Astrocyte of the hippocampus (primary cell): ENCODE measurements around the gene PXT1.

Experiments used
- DNase-seq: peaks from one replicate; pipeline ENCODE4 v3.0.0; 2011; ENCODE audit warnings: low read depth, low spot score

PXT1 gene

GRCh38 chr6:36346486-36347273, 96.0 kb downstream of the PXT1 start:
- no peak for DNase-seq

GRCh38 chr6:36345681-36346466, 96.8 kb downstream of the PXT1 start:
- DNase-seq, result no peak

- DNase-seq, result no peak
Observed at GRCh38 chr6:36343109-36343680, 99.5 kb downstream of the PXT1 start.

- peak; percentile 87 for DNase-seq
Observed at GRCh38 chr6:36340618-36341454, 101.8 kb downstream of the PXT1 start.
